Measurements from ENCODE around the gene ANOS1.

The ANOS1 gene

DNA sequence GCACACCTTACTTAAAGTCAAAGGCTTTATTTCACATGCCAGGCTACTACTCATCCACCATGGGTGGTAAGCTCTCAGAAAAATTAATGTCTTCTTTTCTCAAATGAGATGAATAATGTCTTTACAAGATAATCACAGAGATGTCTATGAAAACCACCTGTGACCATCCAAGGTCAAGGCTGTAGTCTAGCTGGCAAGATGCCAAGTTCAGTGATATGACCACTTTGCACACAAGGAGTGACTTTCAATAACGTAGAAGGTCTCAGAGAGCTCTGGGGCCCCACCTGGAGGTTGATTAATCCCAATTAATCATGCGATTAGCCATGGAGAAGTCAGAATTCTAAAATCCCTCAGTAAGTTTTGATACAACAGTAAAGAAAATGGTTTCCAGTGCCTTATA, 20.5 kb downstream of the ANOS1 start:
- DNase-seq: no peak

DNA sequence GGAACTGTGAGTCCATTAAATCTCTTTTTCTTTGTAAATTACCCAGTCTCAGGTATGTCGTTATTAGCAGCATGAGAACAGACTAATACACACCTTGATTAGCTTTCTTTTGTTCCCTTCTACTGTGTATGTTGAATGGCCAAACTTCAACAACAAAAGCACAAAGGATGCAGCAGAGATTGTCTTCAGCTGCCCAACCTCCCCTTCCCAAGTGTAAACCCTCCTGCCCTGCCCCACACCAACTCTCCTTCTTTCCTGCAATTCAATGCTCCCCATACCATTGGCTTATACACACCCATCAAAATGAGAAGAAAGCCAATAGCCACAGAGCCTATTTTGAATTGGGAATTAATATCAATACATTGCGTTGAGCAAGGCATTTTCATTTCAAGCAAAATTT, 27.8 kb downstream of the ANOS1 start:
- no peak for DNase-seq

DNA sequence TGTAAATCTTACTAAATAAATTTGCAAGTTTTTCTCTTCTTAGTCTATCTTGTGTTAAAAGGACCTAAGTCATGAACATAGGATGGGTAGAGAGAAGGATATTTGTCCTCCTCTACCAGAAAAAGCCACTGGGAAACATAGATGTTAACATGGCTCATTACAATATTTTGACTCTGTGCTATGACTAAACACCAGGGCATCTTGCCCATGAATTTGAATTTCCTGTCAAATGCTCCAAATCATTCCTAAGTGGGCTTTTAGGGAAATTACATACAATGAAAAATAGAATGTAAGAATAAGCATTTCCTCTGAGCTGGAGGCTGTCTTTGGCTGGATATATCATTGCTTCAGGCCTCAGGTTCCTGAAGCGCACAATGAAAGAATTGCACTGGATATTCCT, 39.1 kb downstream of the ANOS1 start:
- DNase-seq: no peak

DNA sequence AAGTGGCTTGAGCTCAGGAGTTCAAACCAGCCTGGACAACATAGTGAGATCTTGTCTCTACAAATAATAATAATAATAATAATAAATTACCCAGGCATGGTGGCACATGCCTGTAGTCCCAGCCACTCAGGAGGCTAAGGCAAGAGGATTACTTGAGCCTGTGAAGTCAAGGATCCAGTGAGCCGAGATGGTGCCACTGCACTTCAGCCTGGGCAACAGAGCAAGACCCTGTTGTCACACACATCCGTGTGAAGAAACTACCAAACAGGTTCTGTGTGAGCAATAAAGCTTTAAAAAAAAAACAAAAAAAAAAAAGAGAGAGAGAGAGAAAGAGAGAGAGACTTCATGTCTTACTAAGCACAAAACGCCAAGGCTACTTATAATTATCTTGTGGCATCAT, 42.5 kb downstream of the ANOS1 start:
- DNase-seq: no peak

DNA sequence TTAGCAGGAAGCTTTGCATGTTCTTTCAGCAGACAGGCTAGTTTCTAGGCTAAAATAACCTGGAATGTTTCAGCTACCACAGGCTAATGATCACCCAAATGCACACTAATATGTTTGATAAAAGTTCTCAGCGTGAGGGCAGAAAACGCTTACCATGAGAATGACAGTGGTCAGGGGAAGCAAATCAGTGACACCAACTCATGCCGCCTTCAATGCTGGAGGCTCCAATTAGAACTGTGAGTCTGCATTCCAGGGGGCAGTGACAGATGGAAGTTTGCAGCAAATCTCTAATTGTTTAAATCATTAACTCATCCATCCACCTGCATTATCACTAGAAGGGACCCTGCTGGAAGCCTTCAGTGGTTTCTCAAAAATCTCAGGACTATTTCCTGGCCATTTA, 43.2 kb downstream of the ANOS1 start:
- DNase-seq: no peak

DNA sequence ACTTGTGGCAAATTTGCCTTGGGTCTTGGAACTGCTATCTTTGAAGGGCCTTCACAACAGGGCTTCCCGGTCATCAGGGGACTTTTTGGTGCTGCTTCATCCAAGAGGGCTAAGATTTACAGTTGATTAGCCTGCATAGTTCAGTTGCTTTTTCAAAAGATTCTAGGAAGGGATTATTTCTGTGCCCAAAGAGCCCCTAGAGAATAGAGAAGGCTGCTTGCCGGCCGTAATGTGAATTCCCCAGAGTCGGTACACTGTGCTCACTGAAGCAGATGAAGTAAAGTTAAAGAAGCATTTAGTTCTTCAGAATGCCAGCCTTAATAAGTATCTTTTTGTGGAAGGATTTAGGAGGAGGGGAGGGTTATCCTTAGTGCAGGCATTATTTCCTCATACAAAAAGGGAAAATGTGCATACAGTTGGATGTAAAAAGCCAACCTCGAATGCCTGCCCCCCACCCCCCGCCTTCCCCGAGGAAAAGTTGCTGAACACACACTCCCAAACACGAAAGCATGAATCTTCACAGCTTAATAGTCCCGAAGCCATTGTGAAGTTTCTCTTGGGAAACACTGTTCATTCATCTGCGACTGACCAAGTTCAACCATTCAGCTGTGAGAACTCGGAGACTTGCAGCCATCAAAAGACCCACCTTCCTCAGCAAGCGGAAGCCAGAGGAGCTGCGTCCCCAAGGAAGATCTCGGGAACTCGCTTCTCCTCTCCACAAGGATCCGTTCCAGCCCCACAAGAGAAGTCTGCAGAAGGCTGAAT, 47.6 kb downstream of the ANOS1 start:
- no peak for DNase-seq

DNA sequence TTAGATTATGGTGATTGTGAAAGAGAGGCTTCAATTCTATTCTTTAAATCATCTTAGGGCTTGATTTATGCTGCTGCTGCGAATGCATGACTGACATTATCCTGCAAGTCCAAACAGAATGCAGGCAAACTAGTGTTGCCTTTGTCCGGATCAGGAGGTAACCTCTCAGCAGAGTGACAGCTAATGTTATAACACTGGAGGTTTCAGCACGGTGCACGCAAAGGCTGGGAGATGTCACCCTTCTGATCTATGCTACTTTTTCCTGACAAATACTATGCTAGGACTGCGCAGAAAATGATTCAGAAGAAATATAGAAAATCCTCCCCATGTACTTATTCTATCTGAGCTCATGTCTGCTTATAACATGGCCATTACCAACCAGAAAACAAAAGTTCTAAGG, 48.2 kb downstream of the ANOS1 start:
- DNase-seq: no peak

DNA sequence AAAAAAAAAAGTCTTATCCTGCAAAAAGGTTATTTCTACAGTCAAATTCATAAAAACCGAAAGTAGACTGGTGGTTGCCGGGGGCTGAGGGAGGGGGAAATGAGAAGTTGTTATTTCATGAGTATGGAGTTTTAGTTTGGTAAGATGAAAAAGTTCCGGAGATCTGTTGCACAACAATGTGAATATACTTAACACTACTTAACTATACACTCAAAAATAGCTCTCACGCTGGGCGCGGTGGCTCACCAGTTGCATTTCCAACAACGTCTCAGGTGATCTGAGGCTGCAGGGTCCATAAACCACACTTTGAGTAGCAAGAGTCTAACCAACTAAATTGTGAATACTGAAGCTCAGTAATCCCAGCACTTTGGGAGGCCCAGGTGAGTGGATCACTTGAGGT, 52.4 kb downstream of the ANOS1 start:
- peak; percentile 32 for DNase-seq

DNA sequence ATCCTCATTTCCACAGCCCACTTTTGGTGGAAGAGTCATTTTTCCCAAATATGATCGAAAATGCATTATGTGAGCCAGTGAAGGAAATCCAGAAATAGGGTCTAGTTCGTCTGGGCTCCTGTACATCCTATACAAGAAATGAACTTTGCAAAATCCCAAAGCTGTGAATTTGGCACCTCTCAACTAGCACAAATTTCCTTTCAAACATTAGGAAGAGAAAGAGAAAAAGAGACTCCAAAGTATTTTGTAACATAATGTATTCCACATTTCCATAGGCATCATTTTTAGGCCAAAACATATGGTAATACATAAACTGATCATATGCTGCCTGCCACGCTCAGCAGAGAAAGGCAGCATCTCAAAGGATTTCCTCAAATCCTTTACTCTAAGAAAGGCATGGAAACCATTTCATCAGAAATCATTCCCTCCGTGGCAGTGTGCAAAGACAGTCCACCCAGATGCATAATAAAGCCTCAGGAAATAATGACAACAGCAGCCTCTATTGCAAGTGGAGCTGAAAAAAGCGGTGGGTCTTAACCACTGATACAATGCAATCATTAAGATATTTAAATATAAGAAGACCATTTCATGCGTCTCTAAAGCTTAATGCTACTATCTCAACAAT, 56.8 kb downstream of the ANOS1 start:
- no peak for DNase-seq

DNA sequence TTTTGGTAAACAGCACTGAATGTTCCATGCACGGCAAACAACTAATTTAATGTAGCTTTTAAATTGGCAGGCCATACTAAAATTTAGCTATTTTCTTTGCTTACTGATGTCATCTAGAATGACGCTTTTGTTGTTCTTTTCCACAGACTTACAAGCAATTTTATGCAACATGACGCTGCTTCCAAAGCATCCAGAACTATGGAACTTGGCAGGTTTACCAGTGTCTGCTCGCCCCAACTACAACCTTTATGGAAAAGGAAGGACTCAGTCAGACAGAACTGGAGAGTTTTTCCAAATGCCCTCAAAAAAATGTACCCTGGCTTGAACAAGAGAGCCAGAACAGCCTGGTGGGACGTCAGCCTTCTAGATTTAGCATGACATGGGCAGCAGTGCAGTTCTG, 58.7 kb downstream of the ANOS1 start:
- no peak for DNase-seq

DNA sequence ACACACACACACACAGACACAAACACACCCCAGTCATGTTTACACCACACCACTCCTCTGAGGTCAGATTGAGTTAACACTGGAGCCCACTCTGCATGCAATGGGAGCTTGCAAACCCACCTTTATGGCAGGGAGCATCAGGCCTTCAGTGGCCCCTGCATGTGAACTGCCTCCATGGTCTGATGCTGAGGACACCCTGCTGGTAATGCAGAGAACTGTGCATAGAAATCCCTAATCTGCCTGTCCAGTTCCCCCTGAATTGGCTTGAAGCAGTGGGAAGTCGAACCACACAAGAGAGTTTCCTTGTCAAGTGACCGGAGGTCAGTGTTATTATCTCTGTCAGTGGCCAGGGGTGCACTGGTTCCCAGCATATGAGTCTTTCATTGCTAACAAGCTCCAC, 59.8 kb downstream of the ANOS1 start:
- no peak for DNase-seq

DNA sequence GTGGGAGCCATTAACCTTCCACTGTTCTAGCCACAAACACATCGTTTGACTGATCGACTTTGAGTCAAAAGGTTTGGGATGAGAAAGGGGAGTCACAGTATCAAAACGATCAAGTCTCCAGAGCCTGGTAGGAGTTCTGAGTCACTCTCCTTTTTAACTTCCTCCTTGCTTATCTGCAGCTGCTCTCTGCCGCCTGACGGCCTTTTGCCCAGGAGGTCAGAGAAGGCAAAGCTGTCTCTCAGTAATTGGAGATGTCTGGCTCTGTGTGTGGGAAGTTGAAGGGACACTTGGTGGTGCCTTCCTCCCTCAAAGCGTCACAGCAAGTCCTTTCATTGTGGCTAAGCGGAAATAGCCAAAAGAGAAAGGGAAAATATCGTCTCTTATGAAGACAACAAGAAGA, 63.1 kb downstream of the ANOS1 start:
- DNase-seq: peak; percentile 47

DNA sequence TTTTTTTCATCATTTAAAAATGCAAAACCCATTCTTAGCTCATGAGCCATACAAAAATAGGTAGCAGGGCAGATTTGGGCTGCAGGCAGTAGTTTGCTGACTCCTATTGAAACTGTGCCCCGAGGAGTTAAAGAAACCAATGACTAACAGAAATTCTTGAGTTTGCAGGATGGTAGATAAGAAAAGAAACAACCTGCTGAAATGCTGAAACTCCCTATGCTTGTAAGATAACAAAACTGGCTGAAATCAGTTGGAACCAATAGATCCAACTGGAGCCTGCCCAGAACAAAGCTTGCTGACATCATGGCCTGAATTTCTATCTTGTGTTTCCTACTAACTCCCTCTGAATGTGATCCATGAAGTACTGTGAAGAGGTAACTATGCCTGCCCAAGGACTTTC, 68.6 kb downstream of the ANOS1 start:
- no peak for DNase-seq

DNA sequence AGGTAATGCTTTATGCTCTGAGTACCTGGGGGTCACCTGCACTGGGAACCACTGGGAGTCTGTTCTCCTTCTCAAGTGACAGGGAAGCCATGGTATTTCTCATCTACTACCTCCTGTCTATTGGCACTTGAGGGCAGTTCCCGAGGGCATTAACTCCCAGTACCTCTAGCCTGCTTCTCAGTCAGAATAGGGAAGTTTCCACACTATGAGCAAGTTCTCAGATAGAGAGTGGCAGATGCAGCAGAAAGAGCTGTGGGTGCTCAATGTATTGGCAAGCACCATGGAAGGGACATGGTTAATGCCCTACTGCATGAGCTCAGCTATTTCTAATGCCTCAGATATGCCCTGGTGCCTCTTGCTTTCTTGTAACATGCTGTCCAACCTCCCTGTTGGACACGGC, 74.1 kb downstream of the ANOS1 start:
- DNase-seq: peak; percentile 2

DNA sequence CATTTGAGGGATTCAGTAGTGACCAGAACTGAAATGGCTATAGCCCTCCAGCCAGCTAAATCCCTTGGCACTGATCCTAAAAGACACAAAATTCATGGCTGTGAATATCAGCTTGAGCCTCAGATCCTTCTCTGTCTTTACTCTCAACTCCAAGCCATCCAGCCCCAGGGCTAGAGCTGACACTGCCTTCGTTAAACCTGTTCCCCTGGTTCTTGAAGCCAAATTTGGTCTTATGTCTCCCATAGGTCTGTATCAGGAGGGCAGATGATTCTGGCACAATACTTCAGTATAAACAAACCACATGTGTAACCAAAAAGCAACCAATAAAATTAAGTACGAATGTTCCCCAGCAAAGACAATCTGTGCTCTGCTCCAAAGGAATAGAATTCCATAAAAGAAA, 78.0 kb downstream of the ANOS1 start:
- DNase-seq: no peak

DNA sequence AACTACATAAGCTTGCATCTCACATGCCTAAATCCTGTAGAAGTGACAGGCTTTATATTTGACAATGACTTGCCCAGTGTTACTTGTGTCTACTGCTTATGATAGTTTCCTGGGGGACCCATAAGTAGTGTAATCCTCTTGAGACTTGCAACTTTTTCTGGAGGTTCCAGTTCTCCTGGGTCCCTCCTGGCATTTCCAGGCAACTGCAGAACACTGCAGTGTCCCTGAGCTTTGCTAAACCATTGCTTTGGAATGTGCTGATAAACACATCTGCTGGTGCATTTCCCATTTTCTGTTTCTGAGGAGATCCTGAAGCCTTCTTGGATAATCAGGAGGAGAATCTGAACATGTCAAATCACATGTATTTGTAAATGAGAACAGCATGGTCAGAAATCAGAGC, 82.0 kb downstream of the ANOS1 start:
- no peak for DNase-seq

DNA sequence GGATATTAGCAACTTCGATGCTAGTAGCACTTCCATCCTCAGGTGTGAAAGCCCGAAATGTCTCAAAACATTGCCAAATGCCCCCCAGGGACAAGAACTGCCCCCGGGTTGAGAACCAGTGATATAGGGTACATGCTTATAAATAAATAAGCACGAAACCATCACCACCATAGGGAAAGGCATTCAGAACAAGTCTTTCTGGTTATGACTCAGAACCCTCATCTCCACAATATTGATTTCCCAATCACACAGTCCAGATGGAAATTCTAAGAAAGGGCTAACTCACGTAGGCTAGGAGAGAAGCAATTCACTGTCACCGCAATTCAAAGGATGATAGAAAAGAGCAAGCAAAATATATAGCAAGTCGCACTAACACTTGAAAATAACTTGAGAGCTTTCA, 84.8 kb downstream of the ANOS1 start:
- DNase-seq: no peak

DNA sequence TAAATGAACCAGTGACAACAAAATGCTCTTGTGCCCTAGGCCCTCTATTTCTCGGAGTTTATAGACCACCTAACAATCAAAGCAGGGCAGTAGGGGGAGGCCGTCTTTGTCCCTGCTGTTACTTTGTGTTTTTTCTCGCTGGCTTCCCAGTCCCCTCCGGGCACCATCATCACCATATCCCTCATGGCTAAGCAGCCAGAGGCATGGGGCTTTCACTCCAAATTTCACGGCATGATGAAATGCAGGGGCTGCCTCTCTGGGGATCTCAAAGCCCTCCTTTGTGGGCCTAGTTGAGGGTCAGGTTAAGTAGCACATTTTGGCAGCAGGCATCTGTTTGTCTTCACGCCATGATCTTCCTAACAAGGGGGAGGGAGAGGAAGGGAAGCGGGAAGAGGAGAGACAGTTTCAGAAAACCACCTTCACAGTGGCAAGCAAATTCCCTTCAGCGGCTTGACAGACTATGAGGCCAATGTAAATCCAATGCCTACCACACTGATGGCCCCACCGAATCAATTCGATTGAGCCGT, 91.9 kb downstream of the ANOS1 start:
- DNase-seq: no peak

DNA sequence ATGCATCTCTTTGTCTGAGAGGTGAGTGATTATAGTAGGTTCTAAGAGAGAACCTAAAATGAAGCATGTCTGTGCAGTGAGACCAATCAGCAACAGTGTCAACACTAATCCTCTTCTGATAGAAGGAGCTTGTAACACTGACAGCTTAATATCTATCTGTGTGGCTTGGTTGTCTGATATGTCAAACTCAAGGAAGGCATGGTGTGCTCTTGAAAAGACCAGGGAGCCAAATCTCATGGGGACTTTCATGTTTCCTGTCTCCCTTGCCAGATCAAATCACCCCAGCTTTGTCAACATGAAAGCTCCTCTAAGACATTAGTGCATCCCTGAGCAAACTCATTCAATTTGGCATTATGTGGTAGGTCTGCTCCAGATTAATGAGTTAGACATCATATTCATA, 95.4 kb downstream of the ANOS1 start:
- DNase-seq: no peak

DNA sequence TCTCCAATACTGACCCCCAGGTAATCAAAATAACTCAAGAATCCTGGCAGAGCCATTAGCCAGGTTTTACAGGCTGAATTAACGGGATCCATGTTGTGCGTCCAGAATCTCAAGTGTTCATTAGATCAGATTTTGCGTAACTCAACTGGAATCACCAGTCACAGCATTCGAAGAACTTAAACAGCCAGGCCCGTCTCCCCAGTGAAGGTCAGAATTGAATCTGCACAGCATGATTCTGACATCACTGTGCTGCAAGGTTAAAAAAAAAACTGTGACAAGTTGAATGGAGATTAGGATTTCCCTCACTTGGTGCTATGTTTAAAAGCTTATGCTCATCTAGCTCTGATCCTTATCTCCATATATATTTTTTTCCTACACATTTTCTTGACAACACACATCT, 96.1 kb downstream of the ANOS1 start:
- no peak for DNase-seq

DNA sequence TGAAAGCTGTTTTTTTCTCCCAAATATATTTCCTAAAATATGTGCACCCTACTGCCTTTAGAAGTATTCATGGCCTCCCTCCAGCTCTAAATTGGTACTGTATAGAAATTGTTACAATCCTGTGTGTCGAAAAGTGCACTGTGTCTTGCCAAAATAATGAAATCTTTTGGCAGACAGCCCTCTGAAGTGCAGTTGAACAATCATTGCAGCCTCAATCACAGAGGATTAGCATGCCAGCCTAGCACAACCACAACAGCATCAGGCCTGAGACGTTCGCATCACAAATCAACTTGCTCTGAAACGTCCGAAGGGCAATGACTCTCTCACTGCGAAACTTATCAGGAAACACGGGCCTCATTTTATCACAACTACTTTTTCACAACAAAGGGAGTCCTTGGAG, 99.0 kb downstream of the ANOS1 start:
- DNase-seq: no peak

DNA sequence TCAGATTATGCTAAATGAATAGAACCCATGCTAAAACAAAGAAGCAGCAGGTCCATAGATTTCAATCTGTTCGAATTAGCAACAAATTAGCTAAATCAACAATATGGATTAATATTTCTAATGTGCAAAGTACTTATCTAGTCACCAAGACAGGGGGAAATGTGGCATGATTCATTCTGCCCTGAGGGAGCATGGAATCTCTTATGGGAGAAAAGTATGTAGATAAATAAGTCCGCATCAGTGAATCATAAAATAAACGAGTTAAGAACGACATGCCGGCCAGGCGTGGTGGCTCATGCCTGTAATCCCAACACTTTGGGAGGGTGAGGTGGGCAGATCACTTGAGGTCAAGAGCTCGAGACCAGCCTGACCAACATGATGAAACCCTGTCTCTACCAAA, 102.1 kb downstream of the ANOS1 start:
- no peak for DNase-seq

DNA sequence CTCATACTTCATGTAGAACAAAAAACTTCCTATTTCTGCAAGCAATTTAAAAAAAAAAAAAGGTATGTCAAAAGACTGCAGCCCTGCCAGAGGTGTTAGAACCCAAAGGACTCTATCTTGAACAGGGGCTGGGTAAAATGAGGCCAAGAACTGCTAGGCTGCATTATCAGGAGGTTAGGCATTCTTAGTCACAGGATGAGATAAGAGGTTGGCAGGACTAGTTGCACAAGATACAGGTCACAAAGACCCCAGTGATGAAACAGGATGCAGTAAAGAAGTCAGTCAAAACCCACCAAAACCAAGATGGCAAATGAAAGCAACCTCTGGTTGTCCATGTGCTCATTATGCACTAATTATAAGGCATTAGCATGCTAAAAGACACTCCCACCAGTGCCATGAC, 104.1 kb downstream of the ANOS1 start:
- DNase-seq: no peak

DNA sequence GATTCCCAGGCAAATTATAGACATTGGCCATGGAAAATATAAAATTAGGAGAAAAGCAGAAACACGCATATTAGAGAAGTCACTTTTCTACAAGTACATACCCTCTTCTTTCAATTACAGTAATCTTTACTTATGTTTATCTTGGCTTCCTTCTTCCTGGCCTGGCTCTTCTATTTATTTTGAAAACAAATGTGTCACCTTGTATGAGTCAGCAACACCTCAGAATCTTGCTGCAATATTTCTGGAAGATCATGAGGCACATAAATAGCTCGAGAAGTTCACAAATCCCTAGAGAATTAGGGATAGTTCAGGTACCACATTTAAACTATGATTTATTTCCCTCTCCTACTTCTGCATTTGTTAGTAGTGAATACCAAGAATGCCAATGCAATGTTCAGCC, 124.6 kb downstream of the ANOS1 start:
- DNase-seq: no peak

DNA sequence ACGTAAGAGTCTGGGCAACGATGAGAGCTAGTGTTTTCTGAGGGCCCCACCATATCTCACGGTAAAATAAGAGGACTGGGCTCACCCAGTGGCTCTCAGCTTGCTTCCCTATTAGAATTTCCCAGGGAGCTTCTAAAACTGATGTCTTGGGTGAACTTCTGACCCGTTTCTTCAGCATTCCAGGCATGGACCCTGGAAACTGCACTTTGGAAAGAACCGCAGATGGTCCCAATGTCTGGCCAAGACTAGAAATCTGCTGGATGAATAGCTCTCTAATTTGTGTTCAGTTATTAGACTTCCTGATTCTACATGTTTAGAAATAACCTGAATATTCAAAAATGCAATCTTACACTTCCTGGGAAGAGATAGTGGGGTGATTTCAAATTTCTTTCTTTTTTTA, 127.8 kb downstream of the ANOS1 start:
- no peak for DNase-seq

Data from suppressor macrophage treated with lipopolysaccharide for 4 hours (primary cell).